Measurements from ENCODE around the gene RNF207.

RNF207 gene

DNA sequence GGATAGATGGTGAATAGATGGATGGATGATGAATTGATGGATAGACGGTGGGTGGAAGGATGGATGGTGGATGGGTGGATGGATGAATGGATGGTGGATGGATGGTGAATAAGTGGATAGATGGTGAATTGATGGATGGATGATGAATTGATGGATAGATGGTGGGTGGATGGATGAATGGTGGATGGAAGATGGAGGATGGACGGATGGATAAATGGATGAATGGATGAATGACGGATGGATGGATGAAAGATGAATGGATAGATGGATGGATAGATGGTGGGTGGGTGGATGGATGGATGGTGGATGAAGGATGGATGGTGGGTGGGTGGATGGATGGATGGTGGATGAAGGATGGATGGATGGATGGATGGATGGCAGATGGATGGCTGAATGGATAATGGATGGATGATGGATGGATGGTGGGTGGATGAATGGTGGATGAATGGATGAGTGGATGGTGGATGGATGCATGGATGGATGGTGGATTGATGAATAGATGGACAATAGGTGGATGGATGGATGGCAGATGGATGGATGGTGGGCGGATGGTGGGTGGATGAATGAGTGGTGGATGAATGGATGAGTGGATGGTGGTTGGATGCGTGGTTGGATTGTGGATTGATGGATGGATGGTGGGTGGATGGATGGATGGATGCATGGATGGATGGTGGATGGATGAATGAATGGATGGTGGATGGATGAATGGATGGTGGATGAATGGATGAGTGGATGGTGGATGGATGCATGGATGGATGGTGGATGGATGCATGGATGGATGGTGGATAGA lies 31.1 kb upstream of the RNF207 start:
- DNase-seq (ENCODE audit: low spot score), result no peak

DNA sequence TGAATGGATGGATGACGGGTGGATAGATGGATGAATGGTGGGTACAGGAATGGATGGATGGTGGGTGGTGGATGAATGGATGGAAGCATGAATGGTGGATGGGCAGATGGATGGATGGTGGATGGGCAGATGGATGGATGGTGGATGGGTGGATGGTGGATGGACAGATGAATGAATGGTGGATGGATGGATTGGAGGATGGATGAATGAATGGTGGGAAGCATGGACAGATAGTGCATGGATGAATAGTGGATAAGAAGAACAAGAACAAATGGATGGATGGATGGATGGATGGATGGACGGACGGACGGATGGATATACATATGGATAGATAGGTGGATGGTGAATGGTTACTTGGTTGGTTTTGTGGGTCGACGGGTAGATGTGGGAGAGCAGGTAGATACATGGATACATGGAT lies 30.5 kb upstream of the RNF207 start:
- DNase-seq (ENCODE audit: low spot score), result no peak

DNA sequence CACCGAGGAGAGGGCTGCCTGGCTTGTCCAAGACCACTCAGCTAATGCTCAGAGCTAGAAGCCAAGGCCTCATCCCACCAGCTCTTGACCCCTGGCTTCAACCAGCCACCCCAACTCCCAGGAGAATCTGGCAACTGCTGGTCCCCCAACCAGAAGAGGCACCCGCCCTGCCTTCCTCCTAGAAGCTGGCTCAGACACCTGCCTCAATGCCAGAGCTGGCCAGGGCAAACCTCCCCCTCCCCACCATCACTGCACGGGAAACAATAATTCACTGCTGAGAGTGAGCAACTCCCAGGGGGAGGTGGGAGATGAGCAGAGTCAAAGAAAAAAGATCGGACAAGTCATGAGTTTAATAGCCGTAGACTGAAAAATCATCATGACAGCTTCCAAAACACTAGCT lies 29.1 kb upstream of the RNF207 start:
- DNase-seq (ENCODE audit: low spot score), result no peak

DNA sequence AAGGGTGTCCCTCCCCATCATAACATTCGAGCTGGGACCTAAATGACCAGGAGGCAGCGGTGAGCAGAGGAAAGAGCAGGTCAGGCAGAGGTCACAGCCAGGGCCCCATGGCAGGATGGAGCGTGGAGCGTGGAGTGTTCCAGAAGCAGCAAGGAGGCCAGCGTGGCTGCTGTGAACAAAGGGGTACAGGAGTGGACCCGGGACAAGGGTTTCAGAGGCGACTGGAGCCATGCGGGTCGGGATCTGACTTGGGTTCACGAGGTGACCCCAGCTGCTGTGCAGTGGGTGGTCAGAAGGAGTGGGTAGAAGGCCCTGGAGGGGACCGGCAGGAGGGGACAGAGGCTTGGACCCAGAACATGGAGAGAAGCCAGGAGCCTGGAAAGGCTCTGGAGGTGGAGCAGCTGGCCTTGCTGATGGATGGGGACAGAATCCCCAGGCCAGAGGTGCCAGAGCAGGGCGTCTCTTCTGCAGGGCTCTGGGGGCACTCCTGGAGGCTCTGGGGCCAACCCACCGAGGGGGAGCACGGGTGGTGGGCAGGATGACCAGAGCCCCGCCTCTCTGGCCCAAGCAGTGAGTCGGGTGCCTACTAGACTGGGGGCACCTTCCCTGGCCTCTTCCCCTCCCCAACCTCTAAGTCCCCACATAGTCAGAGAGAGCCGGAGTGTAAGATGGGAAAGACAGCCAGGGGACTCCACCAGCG lies 28.1 kb upstream of the RNF207 start:
- no peak for DNase-seq (ENCODE audit: low spot score)

DNA sequence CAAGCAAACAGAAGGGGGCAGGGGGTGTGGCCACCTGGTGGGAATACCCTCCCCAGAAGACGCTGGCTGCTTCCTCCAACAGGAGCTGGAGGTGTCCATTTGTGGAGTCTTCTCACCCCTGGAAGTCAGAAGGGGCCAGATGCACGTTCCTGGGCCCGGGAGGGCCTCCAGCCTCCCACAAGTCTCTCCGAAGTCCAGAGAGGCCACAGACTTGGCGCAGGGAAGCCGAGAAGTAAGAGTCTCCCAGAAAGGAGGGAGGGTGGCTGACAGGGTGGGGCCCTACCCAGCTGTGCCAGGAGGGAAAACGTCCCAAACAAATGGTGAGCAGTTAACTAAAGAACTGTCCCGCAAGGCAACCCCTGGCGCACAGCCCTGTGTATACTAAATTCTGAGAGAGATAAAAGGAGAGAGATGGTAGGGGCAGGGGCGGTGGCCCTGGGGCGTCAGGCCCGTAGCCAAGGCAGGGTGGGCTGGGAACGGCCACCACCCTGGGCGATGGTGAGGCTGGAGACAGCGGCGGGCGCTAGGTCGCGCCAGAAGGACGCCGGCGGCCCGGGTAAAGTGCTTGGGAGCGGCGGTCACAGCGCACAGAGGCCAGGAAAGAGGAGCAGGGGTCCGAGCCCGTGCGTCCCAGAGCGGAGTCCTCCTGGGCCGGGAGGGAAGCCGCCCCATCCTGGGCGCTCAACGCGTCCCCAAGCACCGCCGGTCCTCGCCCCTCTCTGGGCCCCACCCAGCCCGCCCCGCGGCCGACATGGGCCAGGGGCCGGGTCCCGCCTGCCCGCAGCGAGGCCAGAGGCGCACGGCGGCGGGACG lies 27.0 kb upstream of the RNF207 start:
- DNase-seq (ENCODE audit: low spot score), result no peak

DNA sequence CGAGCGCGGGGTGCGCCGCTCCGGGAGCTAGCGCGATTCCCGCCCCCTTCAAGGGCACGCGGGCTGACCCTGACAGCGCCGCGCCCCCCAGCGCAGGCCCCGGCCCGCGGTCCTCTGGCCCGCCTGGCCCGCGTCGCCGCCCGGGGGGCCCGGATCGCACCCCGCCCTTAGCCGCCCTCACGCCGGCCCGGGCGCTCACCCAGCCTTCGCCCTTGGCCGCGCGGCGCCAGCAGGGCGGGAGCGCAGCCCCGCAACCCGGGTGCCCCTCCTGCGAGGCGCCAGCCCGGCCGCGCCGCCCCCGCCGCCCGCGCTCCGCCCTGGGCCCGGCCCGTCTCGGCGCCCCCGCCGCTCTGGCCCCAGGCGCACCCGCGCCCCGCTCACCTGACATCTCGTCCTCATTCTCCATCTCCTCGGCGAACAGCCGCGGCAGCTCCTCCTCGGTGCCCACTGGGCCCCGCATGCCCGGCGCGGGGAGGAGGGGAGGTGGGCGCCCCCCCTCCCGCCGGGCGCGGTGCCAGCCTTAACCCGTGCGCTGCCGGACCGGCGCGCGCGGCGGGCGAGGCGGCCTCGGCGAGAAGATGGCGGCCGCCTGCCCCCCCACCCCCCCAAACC lies 26.2 kb upstream of the RNF207 start:
- DNase-seq (ENCODE audit: low spot score), result no peak

DNA sequence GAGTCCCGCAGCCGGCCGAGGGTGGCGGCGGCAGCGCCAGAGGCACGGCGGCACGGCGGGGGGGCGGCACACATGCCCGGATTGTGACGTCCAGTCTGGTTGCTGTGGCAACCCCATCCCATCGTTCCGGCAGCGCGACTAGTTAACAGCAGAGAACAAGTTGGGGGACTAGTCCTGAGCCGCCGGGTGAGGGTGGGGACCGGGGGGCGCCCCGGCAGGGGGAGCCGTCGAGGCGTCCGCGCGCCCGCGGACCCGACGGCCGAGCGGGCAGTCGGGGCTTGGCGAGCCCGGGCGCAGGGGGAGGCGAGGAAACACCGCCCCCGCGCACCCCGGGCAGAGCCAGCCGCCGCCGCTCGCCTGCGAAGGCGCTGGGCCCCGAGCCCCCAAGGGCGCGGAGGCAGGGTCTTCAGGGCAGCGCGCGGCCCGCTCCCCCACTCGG lies 25.6 kb upstream of the RNF207 start, which contains the start of gene CHD5:
CHD5 (minus strand) TSS at position 54 of the 439 bp plus-strand sequence. CDS start 298 bp downstream, outside the sequence.
- no peak for DNase-seq (ENCODE audit: low spot score)

DNA sequence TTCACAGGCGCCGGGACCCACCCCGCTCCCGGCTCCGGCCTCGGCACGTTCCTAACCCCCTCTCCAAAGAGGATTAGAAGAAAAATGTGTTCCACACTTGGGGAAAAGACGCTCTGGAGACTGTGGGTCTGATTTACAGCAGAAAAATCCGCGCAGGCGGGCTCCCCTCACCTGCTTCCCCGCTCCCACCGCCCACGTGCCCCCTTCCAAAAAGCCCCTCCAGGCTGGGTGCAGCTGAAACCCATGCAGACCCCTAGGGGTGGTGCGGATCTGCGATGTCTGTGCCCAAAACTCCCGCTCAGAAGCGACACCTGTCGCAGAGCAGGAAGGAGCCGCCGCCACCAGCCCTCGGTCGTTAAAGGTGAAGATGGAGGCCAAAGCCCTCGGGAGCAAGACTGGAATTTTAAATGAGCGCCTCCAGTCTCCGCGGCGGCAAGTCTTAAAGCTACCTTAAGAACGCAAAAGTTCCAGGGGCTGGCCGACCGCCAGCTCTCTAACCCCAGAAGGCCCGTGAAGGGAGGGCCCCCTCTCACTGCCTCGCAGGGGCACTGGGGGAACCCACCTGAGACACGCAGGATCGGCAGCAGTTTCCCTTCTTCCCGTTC lies 25.1 kb upstream of the RNF207 start:
- DNase-seq (ENCODE audit: low spot score), result no peak

DNA sequence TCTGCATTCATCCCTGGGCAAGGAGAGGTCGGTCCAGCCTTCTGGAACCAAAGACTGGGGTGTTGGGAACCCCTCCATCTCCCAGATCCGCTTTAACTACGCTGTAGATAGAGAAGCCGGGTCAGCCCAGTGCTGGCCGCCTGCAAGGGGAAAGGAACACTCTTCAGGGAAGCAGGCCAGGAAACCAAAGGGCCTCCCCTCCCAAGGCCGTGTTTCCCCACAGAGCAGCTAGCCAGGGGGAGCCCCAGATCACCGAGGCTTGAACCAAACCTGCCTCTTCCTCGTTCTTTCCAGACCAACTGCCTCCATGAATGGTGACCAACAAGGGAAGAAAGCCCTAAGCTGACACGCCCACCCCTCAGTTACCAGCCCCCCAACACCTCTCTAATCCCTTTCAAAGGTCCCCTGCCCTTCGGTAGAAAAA lies 24.6 kb upstream of the RNF207 start:
- DNase-seq (ENCODE audit: low spot score), result no peak

DNA sequence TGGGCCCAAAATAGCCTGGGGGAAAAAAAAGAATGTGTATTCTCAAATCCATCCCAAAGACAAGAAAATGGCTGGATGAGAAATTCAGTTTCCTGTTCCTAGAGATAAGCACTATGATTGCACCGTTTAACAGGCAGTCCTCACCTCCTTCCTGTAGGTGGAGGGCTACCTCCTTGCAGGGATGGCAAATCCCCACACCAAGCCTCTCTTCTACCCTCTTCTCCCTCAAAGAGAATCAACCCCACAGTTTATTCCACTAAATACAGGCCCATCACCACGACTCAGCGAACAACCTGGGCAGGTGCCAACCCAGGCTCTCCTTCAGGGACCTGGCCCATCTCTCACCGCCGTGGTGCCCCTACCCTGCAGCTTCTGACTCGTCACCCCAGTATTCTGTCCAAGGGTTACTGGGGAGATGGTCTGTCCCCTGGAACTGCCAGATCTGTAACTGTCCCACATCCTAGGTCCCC lies 22.4 kb upstream of the RNF207 start:
- DNase-seq (ENCODE audit: low spot score), result peak; percentile 43

DNA sequence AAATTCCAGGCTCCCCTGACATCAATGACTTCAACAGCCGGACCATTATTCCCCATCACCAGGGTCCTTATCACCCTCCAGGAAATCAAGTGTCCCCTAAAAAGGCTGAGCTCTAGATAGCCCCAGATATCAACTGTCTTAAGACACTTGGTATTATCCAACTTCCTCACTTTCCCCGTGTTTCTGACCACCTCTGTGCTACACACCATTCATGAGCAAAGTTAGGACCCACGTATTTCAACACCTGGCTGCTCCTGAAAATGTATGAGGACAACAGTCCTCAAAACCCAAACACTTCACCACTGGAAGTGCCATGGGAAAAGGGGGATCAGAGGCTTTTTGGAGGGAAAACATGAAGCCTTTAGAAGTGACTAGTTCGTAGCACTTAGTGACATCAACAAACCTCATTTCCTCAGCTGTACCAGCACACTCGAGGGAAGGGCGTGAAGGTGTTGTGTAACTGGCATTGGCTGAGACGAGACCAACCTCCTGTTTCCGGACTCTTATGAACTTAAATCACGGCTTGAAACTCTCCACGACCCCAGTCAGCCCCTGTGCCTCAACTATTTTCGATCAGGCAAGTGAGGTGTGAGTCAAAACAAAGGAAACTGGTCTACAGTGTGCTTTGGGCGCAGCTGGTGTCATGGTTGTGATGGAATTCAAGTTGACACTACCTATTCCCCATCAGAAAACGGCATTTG lies 21.7 kb upstream of the RNF207 start:
- DNase-seq (ENCODE audit: low spot score), result no peak

DNA sequence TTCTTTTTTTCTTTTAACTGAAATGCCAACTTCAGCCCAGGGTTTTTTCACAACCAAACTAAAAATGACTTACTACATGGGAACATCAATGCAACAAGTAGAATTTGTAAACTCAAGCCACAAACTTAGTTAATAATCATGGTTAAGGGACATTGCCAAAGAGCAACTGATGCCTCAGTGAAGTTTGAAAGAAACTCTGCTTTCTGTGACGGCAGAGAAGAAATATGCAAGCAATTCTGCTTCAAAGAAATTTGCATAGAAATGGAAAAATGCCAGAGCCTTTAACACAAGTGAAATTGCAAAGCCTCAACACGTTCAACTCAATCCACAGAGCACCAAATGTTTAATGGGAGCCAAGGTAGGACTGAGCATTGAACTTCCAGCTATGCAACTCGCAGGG lies 20.8 kb upstream of the RNF207 start:
- DNase-seq (ENCODE audit: low spot score), result no peak

DNA sequence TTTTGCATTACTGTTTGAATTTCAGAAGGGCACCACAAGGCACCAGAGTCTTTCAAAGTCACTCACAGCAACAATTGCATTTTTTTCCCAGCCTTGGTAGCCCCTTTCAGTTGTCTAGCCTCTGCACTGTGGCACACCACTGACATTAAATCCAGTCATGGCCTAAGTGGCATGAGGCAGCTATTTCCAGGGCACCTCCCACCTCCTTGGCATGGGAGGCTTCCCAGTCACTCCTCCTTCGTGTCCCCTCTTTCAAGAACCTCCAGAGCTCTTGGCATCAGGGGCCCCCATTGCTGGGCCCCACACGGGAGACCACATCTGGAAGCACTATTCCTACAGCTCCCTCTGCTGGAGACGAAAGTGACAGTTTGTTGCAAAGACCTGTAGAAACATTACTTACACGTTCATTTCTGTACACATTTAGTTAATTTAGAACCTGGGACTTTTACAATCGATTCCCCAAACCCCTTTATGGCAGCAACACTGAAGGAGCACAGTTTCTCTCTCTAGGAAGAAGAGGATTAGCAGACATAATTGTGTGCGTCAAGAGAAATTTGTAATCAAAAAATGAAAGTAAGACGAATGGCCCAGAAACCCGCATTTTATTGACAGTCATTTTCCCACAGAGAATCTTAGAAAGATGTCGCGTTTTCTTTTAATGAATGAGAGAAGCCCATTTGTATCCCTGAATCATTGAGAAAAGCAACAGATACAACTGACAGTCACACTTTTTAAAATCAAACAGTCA lies 20.1 kb upstream of the RNF207 start:
- no peak for DNase-seq (ENCODE audit: low spot score)

DNA sequence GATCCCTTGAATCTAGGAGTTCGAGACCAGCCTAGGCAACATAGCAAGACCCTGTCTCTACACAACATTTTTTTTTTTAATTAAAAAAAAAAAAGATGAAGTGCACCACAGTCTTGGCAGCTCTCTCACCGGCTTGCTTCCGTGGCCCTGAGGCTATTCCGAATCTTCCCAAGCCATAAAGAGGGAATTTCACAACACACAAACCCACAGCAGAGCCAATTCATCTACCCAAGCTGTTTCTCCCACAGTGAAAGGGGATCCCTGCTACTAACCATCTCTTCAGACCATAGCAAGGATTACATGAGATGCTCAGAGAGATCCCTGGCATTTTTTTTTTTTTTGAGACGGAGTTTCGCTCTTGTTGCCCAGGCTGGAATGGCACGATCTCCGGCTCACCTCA lies 17.5 kb upstream of the RNF207 start:
- DNase-seq (ENCODE audit: low spot score), result no peak

DNA sequence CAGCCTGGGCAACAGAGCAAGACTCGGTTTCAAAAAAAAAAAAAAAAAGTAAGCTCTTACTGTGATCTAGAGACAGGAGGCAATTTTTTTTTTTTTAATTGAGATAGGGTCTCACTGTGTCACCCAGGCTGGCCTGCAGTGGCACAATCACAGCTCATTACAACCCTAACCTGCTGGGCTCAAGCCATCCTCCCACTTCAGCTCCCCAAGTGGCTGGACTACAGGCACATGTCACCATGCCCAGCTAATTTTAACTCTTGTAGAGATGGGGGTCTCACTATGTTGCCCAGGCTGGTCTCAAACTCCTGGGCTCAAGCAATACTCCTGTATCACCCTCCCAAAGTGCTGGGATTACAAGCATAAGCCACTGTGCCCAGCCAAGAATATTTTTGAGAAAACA lies 14.0 kb upstream of the RNF207 start:
- no peak for DNase-seq (ENCODE audit: low spot score)

DNA sequence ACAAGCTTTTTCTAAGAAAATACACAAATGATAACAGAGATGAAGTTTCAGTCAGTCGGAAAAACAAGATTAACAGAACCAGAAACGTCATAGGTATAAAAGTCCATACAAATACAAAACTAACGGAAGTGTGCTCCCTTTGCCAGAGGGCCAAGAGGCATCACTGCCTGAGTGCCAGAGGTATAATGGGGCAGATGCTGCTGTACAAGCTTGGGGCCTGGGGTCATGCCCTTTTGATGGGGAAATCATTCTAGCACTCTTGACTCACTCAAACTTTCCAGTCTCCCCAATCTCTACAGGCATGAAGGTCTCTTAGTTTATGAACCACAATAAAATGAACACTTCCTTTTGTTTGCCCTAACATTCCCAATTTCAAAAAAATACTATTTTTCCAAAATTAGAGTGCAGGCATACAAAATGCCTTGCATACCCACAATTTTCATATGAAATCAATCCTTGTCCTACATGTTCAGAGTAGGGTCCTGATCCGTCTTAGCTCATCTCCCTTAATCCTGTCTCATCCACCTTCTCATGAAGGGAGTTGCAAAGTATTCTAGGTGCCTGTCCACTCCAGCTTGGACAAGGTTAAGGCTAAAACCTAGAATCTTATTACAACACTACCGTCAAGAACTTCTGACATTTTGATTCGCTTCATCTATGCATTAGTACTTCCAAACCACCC lies 8.0 kb upstream of the RNF207 start:
- no peak for DNase-seq (ENCODE audit: low spot score)

DNA sequence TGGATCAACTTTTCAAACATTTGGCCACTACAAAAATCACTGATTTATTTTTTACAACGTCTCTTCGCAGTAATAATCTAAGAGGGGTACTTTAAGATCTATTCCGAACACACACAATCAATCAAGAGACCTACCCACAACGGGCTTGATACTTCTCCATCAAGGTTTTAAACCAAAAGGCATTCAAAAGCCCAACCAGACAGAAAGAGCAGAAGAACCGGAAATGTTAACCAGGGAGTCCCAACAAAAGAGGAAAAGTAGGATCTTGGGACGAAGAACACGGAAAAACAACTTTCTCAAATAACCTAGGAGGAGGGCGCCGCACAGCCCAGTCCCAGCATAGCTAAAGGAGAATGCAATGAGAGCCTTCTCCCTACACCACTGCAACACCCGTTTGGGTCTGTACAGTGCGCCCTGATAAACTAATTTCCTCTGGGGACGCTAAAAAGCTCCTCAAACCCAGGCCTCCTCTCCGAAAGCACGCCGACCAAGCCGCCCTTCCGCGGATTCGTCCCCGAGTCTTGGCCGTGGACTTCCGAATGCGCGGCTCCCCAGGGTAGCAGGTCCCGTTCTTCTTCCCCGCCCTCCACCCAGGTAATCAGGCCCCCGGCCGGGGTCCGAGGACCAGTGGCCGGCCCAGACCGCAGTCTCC lies 7.1 kb upstream of the RNF207 start:
- DNase-seq (ENCODE audit: low spot score), result no peak

DNA sequence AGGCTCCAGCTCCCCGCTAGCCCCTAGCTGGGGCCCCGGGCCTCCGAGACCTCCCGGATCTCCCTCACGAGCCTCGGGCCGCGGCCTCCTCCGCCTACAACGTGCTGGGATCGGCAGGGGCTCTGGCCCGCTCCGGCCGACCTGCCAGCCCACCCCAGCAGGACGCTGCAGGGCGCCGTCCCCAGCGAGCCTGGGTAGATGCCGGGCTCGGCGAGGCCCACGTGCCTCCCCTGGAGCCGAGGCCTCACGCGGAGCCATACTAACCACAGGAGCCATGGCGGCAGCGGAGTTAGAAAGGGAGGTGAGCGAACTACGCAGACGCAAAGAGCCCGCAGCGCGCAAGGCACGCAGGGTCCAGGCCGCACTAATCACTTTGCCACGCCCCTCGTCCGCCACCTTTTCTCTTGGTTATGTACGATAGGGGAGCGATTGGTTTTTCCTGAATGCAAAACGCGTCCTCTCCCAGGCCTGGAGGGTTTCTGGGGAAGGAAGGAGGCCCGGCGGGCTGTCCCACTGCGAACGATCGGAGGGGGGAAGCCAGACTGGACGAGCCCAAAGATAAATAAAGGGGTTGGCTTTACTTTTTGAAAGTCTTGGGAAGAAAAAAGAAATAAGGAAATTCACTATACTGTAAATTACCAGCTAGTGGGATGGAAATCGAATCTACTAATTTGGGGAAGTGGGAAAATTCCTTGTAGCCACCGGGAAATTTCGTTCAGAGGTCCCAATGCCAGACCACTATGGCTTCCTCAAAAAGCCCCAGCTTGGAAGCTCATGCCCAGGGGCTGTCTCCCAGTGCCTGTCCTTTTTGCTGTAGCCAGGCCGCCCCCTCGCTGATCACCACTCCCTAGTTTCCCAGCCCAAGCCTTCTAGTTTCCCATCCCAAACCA lies 6.4 kb upstream of the RNF207 start, which contains the start of gene RPL22:
RPL22 (minus strand) TSS at position 298 of the 890 bp plus-strand sequence; CDS start at position 276, 22 bp downstream.
- DNase-seq (ENCODE audit: low spot score), result peak; percentile 99

All from SW480 (cell line).